IPS-15b (cell line): Measurements from ENCODE around the gene RNF212B.

ENCODE experiments used
- H3K27me3 ChIP-seq: one replicate; pipeline ENCODE4 v1.6.1; 2013; ENCODE audit warnings: low read length; ENCODE audit not compliant: control insufficient read depth, insufficient read depth
- H3K36me3 ChIP-seq: one replicate; pipeline ENCODE4 v1.6.1; 2013; ENCODE audit warnings: low read length; ENCODE audit not compliant: control insufficient read depth, insufficient read depth
- H3K4me1 ChIP-seq: one replicate; pipeline ENCODE4 v1.6.1; 2013; ENCODE audit warnings: mild to moderate bottlenecking, low read length; ENCODE audit not compliant: control insufficient read depth, insufficient read depth
- H3K4me3 ChIP-seq: one replicate; pipeline ENCODE4 v1.5.1; 2013; ENCODE audit warnings: low read depth, low read length
- H3K9ac ChIP-seq: one replicate; pipeline ENCODE4 v1.6.1; 2013; ENCODE audit warnings: low read depth, mild to moderate bottlenecking, low read length
- H3K9me3 ChIP-seq: one replicate; pipeline ENCODE4 v1.6.1; 2013; ENCODE audit warnings: mild to moderate bottlenecking, low read length; ENCODE audit not compliant: control insufficient read depth, insufficient read depth

The RNF212B gene

GRCh38 chr14:23284654-23285529 lies 47.2 kb downstream of the RNF212B start:
- H3K9ac ChIP-seq = peak overlapping the region; percentile 65
- peaks cover 6% of the 10 kb centered on the region for H3K4me1 ChIP-seq
- no peaks in the 10 kb centered on the region for H3K36me3 ChIP-seq
- peaks cover 66% of the 10 kb centered on the region for H3K27me3 ChIP-seq
- peak overlapping the region; percentile 87 for H3K4me3 ChIP-seq
- no peaks in the 10 kb centered on the region for H3K9me3 ChIP-seq

GRCh38 chr14:23285530-23286019 lies 47.8 kb downstream of the RNF212B start:
- peaks cover 70% of the 10 kb centered on the region for H3K27me3 ChIP-seq
- no peaks in the 10 kb centered on the region for H3K4me1 ChIP-seq
- no peaks in the 10 kb centered on the region for H3K36me3 ChIP-seq
- peak overlapping the region; percentile 87 for H3K4me3 ChIP-seq
- no peaks in the 10 kb centered on the region for H3K9me3 ChIP-seq
- peak overlapping the region; percentile 65 for H3K9ac ChIP-seq

- Histone ChIP-seq H3K27me3 (peaks cover 73% of the 10 kb centered on the region), H3K4me3 (peak within 1 kb of the TSS; percentile 87), H3K9me3 (no peaks in the 10 kb centered on the region), H3K4me1 (no peaks in the 10 kb centered on the region), H3K36me3 (no peaks in the 10 kb centered on the region), H3K9ac (peak within 1 kb of the TSS; percentile 65)
Observed at GRCh38 chr14:23286020-23286901, 48.5 kb downstream of the RNF212B start, which contains the start of gene HOMEZ. HOMEZ (minus strand) TSS chr14:23286132; CDS start chr14:23285952, 180 bp downstream.

GRCh38 chr14:23286902-23287479 lies 49.3 kb downstream of the RNF212B start:
- Histone ChIP-seq H3K9me3 (no peaks in the 10 kb centered on the region), H3K27me3 (peaks cover 77% of the 10 kb centered on the region), H3K4me1 (no peaks in the 10 kb centered on the region), H3K4me3 (peak overlapping the region; percentile 87), H3K36me3 (no peaks in the 10 kb centered on the region), H3K9ac (no peak overlapping the region)

- H3K9ac ChIP-seq = no peak overlapping the region
- no peak overlapping the region for H3K4me3 ChIP-seq
- peaks cover 96% of the 10 kb centered on the region for H3K27me3 ChIP-seq
- H3K4me1 ChIP-seq = no peaks in the 10 kb centered on the region
- no peaks in the 10 kb centered on the region for H3K36me3 ChIP-seq
- no peaks in the 10 kb centered on the region for H3K9me3 ChIP-seq
Observed at GRCh38 chr14:23294734-23295561, 57.2 kb downstream of the RNF212B start.

GRCh38 chr14:23296012-23296777 lies 58.5 kb downstream of the RNF212B start:
- H3K9ac ChIP-seq = no peak overlapping the region
- no peak overlapping the region for H3K4me3 ChIP-seq
- H3K4me1 ChIP-seq = peaks cover 5% of the 10 kb centered on the region
- no peaks in the 10 kb centered on the region for H3K9me3 ChIP-seq
- no peaks in the 10 kb centered on the region for H3K36me3 ChIP-seq
- peaks cover 93% of the 10 kb centered on the region for H3K27me3 ChIP-seq

GRCh38 chr14:23297096-23297495 lies 59.4 kb downstream of the RNF212B start:
- H3K27me3 ChIP-seq = peaks cover 84% of the 10 kb centered on the region

GRCh38 chr14:23297611-23298277 lies 60.0 kb downstream of the RNF212B start:
- H3K4me1 ChIP-seq = peaks cover 5% of the 10 kb centered on the region
- H3K9ac ChIP-seq = no peak overlapping the region

More at GRCh38 chr14:23297096-23297495, 59.4 kb downstream of the RNF212B start:
- Histone ChIP-seq H3K9me3 (no peaks in the 10 kb centered on the region), H3K36me3 (no peaks in the 10 kb centered on the region), H3K4me3 (no peak overlapping the region), H3K9ac (no peak overlapping the region), H3K4me1 (peaks cover 5% of the 10 kb centered on the region)

GRCh38 chr14:23299211-23299957 lies 61.6 kb downstream of the RNF212B start:
- no peak overlapping the region for H3K9ac ChIP-seq
- no peaks in the 10 kb centered on the region for H3K36me3 ChIP-seq
- H3K27me3 ChIP-seq = peaks cover 74% of the 10 kb centered on the region
- H3K4me3 ChIP-seq = no peak overlapping the region
- H3K9me3 ChIP-seq = no peaks in the 10 kb centered on the region
- H3K4me1 ChIP-seq = peaks cover 5% of the 10 kb centered on the region

More at GRCh38 chr14:23297611-23298277, 60.0 kb downstream of the RNF212B start:
- Histone ChIP-seq H3K27me3 (peaks cover 77% of the 10 kb centered on the region), H3K4me3 (no peak overlapping the region), H3K36me3 (no peaks in the 10 kb centered on the region), H3K9me3 (no peaks in the 10 kb centered on the region)
